Measurements from ENCODE around the gene ADAMTS2. TPM values are rescaled to one million over a fixed set of nuclear protein-coding genes. Genes with fewer than 3 reads are reported as not detected.

ADAMTS2 gene
- polyA plus RNA-seq, 12 donors: 17.2 to 61.8 (median 31.0) TPM; not detected in 1

DNA sequence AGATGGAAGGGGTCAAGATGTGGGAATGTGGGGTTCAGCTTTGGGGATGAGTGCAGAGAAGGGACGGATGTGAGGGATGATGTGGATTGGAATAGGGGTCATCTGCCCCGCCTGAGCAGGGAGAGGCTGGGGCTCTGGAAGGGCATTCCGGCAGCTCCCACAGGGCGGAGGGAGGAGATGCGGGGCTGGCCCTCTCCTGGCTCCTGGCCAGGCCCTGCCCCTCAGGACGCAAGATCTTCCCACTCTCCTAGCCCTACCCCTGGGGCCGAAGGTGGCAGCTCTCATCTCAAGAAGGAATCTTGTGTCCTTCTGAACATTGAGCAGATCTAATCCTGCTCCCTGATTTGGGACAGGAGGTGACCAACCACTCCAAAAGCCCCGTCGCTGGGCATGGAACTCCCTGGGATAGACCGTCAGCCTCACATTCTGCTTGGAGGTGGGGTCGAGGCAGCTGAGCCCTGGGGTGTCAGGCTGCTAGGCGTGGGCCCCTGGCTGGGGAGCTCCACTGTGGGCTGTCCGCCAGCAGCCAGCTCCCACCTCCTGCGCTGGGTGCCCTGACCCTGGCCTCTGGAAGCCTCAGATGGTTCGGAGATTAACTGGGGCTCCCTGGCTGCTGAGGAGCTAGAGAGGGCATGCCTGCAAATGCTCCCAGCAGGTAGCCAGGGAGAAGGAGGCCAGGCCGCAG lies 159.9 kb downstream of the ADAMTS2 start:
- no peak for DNase-seq

DNA sequence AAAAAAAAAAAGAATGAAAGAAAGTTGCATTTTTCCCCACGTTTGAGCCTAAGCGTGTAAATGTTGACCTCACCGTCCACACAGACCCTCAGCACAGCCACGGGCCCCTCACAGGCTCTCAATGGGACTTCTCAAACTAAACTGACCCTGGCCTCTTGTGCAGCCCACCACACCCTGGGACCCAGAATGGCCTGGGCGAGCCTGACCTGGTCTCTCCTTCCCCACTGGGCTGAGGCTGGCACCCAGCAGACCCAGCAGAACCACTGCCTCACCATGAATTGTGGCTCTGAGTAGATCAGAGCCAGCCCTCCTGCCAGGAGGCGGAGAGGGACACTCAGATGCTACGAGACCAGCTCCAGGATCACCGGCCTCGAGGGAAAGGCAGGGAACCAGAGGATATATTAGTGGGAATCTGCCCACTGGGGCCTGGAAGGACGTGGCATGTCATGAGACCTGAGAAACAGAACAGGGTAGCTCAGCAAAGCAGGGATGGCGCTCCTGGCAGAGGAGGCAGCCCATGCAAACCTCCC lies 160.7 kb downstream of the ADAMTS2 start:
- DNase-seq: no peak

DNA sequence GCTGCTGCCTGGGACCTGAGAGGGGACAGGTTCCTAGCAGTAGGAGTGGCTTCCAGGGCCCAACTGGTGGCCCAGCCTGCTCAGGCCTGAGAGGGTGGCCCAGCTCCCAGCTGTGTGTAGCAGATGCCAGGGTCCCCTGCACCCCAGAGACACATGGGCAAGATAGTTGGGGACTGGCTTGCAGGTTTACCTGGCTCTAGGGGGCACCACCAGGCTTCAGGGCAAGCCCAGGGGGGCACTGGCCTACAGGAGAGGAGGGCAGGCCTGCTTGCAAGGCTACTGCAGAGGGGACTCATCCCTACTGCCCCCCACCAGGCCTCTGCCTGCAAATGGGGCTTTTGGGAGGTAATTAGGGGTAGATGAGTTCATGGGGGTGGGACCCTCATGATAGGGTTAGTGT lies 161.8 kb downstream of the ADAMTS2 start:
- no peak for DNase-seq

DNA sequence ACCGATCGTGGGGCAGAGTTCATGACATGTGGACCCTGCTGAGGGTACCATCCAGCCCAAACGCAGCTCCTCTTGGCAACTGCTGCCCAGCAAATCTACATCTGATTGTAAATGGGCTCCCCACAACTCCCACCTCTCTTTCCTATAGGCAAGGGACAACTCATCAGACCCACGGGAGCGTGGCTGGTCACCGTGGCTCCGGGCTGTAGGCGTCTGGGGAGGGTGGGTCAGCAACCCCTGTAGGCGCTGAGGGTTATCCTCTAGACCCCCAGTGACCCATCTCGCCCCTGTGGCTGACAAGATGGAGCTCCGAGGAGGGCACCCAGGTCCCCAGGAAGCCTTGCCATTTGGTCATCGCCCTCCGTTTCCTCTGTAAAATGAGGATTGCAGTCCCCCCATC lies 162.7 kb downstream of the ADAMTS2 start:
- DNase-seq: no peak

DNA sequence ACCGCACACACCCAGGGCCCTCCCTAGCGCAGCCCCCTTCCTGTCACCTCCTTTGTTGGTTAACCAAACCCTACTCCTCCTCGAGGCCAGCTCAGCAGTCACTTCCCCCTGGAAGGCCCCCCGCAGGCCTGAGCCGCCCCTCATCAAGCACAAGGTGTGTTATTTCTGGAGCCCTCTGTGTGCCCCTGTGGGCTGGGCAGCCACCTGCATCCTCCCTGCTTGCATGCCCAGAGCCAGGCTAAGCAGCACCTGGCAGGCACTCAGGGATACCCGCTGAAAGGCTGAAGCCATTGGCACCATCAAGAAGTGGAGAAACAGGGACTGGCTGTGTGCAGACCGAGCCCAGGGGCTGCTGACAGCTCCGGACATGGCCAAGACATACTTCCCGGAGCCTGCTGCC lies 163.3 kb downstream of the ADAMTS2 start:
- DNase-seq: no peak

DNA sequence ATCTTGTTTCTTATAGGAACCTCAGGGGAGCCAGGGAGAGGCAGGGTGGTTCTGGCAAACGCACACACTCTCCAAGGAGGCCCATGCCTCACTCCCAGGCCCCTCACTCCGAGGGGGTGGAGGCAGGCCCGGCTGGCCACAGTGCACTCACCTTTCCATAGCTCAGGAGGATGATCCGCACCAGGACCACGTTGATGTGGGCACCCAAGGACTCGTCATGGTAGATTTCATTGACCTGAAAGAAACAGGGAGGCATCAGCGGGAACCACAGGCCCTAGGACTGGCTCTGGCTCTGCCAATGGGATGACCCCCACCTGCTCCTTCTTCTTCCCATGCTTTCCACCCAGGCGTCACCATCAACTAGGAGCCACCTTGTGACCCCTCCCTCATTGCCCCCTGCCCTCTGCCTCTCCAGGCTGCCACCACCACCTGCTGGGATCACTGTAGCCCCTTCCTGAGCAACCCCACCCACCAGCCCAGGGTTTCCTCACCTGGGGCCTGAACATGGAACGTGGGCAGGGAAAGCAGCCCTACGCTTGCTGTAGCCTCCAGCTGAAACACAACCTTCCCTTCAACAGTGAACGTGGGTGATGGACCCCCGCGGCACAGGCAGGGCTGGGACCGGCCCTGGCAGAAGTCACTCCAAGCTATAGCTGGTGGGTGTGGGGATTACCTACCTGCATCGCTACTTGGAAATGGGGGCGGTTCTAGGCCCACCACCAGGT lies 164.2 kb downstream of the ADAMTS2 start:
- no peak for DNase-seq

DNA sequence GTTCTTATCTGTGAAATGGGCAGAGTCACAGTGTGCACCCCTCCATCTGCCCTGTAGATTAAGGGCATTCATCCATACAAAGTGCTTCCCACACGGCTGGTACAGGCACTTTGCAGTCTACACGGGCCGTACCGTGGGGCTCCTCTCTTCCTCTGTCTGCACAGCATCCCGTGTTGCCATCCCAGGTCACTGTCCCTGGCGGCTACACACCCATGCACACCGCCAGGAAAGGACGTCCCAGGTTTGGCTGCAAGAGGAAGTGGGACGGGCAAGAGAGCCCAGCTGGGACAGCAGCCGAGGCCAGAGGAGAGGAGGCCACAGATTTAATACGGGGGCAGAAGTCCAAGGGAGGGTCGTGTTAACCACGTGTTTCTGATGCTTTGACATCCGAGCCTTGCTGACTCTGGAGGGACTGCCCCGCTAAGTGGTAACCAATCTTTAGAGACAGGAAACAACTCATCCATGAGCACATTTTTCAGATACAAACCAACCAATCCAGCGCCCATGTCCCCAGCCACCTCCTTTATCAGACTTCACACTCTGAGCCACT lies 165.1 kb downstream of the ADAMTS2 start:
- DNase-seq: no peak

DNA sequence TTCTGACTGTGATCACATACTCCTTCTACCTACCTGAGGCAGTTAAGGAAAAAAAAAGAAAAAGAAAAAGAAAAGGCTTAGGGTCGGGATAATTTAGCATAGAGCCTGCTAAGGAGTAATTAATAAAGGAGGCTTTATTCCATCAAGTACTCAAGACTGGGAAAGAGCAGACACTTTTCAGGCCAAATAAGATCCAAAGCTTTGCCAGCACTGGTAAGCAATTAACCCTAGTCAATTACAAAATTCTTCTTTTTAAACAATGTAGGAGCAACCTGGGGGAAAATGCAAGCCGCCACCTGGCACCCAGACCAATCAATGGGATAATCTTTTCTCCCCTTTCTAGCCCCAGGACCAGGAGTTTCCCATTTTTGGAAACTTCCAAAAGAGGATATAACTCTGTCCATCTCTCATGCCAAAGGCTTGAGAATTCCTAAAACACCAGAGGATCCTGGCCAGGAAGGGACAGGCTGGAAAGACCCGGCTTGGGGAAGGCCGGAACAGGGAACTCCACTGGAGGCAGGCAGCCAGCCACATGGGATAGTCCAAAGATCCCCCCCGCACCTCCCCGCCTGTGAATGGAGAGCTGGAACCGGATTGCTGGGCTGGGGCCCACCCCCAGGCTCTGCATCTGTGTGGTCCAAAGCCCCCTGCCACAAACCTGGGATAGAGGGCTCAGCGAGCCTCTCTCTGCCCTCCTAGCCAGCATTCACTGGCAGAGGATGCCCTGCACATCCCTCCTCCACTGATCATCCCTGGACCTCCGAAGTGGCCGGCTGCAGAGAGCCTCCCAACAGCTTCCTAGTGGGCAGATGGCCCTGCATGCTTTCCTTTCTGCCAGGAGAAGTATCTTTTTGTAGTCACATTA lies 167.3 kb downstream of the ADAMTS2 start:
- no peak for DNase-seq

DNA sequence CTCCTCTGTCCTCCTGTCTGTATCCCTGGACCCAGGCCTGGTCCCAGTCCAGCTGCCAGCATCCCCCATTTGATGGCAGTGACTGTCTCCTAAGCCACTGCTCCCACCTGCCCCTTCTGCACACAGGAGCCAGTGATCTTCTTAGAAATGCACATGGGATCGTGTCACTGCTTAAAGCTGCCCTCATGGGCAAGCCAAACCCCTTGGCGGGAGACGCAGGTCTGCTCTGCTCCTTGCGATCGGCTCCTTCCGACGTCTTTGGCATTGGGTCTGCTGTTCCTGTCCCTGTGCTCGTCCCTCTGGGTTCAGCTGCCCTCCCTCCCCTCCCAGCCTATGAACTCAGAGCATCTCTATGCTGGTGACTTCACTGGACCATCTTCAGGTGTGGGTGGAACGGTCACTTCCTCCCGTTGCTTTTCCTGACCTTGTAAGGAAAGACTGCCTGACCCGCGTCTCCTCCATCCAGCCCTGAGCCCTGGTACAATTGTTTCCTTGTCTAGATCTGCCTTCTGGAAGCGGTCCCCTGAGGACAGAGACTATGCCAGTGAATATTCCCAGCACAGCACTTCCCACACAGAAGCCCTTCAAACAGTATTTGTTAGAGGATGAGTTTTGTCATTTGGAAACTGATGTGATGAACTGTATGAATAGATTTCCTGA lies 168.6 kb downstream of the ADAMTS2 start:
- no peak for DNase-seq

DNA sequence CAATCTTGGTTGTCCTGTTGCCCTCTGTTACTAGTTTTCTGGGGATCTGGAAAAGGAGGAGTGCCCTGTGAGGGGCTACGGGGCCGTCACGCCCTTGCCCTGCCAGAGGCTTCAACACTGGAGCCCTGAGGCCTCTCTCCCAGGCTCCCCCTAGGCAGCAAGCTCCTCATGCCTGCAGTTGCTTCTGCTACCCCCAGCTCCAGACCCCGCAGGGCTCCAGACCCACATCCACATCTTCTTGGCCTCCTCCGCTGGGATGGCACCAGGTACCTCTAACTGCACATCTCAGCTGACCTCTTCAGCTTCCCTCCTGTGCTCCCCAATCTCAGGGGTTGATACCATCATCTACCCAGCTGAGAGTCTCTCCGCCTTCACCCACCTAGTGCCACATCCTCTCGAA lies 169.1 kb downstream of the ADAMTS2 start:
- DNase-seq: no peak

DNA sequence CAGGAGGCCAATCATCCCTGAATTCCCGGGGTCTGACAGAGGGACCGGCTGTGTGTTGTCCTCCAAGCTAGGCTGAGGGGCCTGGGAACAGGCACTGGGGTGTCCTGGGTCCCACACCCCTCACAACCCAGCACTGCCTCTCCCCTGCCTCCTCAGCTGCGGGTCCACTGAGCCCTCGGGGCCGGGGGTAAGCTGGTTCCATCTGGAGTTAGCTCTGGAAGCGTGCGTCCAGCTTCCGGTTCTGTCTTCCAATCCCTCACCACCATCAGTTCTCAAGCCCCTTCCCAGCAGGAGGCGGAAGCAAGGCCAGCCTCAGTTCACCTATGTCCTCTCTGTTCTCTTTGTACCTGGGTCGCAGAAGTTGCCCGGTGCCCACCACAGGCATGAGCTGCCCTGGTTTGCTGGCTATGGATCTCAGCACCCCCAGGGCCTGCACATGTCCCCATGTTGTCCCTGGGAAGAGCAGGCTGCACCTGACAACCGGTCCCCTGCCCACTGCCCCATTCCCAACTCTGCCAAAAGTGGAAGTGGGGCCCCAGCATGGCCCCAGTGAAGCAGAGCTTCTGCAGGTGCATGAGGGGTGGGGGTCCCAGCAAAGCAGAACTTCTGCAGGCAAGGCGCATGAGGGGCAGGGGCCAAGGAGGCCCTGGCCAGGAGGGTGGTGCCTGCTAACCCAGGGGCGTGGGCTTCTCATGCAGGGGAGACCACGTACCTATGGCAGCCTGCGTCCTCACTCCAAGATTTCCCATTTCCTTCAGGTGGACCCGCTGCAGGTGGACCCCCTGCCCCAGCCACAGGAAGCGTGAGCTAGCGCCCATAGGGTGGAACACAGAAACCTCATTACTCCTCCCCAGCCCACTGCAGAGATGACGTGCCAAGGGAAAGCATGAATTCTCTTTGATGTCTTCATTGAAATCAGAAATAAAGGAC lies 173.2 kb downstream of the ADAMTS2 start:
- no peak for DNase-seq

DNA sequence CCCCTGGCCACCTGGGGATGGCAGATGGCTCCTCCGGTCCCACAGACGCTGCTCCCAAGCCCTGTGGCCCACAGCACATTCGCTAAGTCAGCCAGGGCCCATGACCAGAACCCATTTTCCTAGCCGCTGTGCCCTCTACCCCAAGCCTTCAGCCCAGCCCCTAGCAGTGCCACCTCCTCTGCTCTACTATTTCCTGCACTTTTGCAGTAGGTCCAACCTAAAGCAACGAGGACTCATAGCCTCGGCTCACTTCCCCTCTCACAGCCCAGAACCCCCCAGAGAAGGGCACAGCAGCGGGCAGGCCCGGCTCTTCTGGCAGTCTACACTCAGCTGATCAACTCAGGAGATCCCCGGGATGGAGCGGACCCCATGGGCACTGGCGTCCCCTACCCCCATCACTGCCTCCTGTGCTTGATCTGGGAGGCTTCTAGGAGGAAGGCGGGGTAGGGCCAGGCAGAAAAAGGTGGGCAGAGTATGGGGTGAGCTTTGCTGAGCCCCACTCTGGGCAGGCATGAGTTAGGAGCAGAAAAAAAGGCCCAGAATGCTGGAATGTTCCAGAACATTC lies 173.9 kb downstream of the ADAMTS2 start:
- no peak for DNase-seq

DNA sequence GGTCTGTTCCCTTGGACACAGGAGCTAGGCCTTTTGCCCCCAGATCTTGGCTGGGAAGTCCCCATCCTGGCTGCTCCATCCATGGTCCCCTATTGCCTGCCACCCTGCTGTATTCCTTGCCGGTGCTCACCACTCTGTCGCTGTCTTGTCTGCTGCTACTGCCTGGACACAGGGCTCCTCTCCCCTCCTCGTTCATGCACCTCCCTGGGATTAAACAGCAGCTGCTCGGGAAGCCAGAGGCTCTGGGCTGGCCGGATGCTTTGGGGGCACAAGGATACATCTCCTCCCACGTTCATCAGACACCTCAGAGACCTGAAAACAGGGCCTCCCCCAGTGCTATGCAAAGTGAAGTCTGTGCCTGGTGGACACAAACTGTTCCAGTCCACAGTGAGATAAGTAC lies 174.7 kb downstream of the ADAMTS2 start:
- DNase-seq: no peak

DNA sequence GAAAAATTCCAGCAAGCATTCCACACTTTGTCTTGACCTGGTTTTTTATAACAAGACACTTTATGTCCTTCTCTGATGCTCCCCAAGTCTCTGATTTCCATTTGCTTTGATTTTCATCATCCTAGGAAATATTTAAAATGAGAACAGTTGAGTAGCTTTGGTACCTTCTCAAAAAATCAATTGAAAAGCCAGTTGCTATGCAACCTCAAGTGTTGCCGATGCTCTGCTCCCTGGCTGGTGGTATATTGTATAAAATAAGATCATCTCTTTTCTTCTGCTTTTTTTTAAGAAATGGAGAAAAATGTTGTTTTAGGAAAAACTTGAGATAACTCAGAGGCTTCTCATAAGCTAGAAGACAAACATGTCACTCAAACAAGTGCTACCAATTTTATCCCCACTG lies 175.4 kb downstream of the ADAMTS2 start:
- no peak for DNase-seq

DNA sequence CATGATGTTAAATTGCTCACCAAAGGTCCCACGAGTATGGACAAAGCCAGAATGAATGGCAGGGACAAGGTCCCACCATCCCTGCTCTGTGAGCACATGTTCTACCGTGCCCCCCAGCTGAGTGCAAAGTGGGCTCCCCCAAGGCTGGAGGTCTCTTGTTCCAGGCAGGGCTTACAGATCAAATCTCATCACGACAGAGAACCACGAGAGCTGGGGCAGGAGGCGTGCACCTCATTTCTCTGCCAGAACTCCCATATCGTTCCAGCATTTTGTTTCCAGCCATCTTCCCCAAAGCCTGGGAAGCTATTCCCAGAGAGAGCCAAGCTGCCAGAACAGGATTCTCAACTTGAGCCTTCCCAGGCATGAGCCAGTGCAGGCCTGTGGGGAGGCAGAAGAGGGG lies 176.6 kb downstream of the ADAMTS2 start:
- DNase-seq: peak; percentile 45

DNA sequence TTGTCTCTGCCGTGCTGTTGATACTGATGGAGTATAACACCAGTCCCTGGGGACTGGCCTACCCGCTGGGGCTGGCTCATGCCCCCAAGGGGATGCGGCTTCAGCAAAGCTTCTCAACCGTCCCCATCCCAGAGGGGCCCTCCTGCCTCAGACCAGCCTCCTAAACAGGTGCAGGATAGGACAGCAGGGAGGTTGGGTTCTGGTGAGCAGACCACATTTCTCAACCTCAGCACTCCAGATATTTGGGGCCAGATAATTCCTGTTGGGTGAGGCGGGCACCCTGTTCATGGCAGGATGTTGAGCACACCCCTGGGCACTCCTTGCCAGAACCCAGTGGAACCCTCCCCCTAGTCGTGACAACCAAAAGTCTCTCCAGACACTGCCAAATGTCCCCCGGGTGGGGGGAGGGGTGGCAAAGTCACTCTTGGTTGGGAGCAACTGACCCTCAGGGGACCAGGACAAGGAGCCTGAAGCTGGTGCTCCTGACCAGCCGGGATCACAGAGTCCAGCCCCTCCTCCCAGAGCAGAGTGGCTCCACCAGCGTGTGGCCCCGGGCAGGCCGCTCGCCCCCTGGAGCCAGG lies 177.3 kb downstream of the ADAMTS2 start:
- no peak for DNase-seq

DNA sequence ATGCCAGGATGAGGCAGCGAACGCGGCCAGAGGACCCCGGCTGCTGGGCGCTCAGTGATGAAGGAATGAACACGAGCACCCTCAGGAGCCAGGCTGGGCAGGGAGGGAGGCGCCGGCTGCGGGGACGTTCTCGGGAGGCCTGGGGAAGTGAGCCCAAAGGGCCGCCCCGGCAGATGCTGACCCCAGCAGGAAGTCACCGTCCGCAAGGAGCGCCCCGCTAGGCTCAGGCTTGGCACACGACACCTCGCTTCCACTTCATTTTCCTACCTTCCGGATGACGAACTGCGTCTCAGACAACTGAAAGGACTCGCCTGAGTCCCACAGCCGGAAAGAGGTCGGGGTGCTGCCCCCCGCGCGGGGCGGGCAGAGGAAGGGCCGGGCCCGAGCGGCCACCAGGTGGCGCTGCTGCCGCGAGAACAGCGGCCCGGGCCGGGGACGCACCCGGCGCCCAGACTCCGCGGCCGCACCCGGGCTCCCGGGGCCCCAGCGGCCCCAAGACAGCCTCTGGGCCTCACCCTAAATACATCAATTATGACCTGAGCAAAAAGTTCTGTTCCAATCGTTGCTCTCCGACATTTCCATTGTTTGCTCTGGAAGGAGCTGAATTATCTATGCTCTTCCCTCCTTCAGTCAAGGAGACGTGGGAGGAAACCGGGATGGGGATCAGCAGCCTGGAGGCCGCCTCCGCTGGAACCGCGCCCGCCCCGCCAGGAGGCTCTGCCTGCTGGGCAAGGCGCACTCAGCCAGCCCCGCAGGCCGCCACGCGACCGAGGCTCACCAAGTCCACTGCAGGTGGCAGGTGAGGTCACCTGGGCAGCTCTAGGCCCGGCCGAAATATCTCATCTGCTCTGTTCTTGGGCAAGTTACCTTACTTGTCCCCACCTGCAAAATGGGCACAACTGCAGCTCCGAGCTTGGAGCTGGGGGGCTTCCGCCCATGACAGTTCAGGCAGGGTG lies 178.1 kb downstream of the ADAMTS2 start:
- DNase-seq: peak; percentile 56

DNA sequence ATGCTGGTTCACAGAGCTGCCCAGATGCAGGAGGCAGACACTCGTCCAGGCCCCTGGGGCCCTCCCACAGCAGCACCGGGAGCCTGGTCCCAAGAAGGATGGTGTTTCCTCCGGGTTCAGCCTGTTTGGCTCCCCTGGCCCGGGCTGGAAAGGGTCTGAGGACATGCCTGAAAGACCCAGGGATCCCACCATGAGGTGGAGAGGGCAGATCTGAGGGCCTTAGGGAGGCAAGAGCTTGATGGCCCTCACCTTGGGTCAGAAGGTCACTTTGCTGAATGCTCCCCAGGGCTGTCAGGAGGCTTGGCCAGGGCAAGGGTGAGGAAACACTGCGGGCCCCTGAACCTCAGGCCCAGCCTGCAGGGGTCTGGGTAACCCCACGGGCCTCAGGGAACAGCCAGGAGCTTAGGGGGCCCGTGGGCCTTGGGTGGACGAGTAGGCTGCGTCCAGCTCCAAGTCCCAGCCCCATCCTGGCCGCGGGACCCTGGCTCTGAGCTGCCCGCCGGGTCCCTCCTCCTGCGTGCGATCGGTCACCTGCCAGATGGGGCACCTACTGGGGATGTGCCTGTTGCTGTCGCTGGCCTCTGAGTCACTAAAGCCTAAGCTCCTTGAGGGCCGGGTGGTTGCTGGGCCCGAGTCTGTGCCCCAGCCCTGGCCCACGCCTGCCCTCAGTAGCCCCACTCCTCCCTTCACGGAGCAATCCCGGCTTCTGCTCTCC lies 178.9 kb downstream of the ADAMTS2 start:
- no peak for DNase-seq
